ENCODE results near the gene ZNF579.
"Not testable (repeated sequence)": the region's sequence is repeated elsewhere in the genome, so short reads cannot be mapped to it uniquely, and the experiment has no call there.

Gene ZNF579

DNA sequence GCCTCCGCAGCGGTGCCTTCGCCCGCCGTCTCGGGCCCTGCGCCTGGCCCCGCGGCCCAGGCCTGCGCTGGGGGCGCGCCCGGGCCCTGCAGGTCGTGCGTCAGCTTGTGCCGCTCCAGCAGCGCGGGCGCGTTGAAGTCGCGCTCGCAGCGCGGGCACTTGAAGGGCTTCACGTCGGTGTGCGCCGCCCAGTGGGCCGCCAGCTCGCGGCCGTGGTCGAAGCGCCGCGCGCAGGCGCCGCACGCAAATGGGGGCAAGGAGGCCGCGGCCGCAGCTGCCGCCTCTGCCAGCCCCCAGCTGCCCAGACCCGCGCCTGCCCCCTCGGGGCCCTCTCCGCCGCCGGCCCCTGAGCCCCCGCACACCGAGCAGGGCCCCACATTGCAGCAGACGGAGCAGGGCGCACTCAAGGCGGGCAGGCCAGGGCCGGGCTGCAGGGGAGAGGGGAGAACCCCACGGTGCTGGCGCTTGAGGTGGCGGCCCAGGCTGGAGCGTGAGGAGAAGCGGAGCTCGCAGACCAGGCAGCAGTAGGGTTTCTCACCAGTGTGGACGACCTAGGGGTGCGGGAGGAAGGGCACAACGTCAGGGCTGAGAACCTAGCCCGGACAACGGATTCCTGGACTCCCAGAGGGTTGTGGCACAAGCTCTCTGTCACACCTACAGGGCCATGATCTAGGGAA, 12.6 kb upstream of the ZNF579 start:
- DNase-seq (ENCODE audit: low read depth) = no peak

GRCh38 chr19:55592391-55593090, 11.9 kb upstream of the ZNF579 start:
- no peak for DNase-seq (ENCODE audit: low read depth)

DNA sequence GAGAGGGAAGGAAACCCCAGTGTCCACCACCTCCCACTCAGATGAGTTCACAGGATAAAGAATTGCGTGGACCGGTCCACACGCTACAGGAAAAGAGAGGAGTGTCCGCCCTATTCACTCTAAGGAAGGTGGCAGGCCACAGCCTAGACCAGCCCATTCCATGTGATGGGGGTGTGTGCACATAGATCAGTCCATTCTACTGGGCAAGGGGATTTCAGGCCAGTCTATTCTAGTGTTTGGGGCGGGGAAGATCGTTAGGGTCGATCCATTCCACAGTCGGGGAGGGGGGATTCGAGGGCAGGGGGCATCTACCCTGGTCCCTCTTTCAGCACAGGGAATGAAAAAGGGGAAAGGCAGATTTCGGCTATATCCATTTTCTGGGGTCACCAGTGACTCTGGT, 10.9 kb upstream of the ZNF579 start:
- DNase-seq (ENCODE audit: low read depth) = no peak

- no peak for DNase-seq (ENCODE audit: low read depth)
Measured at GRCh38 chr19:55590617-55591016, 10.0 kb upstream of the ZNF579 start.

GRCh38 chr19:55590109-55590508, 9.5 kb upstream of the ZNF579 start:
- DNase-seq (ENCODE audit: low read depth) = no peak

GRCh38 chr19:55588738-55589137, 8.1 kb upstream of the ZNF579 start:
- no peak for DNase-seq (ENCODE audit: low read depth)

GRCh38 chr19:55586976-55587668, 6.5 kb upstream of the ZNF579 start:
- peak; percentile 93 for DNase-seq (ENCODE audit: low read depth)

DNA sequence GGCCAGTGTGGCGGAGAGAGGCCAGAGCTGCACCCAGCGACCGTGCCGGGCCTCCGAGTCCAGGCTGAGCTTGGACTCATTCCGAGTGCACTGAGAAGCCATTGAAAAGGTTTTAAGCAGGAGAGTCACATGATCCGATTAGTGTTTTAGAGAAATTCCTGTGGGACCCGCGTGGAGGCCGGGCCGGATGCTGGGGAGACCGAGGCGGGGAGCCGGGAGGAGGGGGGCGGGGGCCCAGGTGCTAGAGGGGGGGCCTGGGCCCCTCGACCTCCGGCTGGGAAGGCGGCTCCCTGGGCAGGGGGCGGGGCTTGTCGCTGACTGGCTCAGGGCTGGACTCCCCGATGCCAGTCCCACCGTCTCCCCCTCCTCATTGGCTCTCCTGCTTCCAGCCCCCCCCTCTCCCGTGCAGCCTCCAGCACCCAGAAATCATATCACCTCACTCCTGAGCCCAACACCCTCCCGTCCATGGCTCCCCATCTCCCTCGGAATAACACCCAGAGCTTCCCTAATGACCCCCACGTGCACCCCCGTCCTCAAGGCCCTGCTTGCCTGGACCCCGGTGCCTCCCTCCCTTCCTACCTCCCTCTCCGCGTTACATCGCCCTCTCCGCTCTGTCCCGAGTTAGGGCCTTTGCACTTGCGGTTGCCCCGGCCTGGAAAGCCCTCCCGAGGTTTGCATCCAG, 5.2 kb upstream of the ZNF579 start:
- peak; percentile 87 for DNase-seq (ENCODE audit: low read depth)

DNA sequence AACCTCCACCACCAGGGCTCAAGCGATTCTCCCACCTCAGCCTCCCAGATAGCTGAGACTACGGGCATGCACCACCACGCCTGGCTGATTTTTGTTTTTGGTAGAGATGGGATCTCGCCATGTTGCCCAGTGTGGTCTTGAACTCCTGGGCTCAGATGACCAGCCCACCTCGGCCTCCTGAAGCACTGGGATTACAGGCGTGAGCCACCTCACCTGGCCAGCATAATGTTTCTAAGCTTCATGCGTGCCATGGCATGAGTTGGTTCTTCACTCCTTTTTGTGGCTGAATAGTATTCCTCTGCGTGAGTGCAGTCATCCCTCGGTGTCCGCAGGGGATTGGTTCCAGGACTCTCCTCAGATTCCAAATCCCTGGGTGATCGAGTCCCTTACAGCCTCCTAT, 4.2 kb upstream of the ZNF579 start:
- DNase-seq (ENCODE audit: low read depth) = no peak

GRCh38 chr19:55583897-55584296, 3.2 kb upstream of the ZNF579 start:
- not testable (repeated sequence) for DNase-seq (ENCODE audit: low read depth)

DNA sequence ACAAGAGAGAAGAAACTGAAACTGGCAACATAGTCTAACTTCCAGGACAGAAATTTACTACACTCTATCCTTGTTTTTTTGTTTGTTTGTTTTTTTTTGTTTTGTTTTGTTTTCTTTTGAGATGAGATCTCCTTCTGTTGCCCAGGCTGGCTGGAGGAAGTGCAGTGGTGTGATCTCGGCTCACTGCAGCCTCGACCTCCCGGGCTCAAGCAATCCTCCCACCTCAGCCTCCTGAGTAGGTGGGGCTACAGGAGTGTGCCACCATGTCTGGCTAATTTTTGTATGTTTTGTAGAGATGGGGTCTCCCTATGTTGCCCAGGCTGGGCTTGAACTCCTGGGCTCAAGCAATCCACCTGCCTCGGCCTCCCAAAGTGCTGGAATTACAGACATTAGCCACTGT, 1.6 kb upstream of the ZNF579 start:
- not testable (repeated sequence) for DNase-seq (ENCODE audit: low read depth)

- no peak for DNase-seq (ENCODE audit: low read depth)
Measured at GRCh38 chr19:55581823-55582223, 1.2 kb upstream of the ZNF579 start.

DNA sequence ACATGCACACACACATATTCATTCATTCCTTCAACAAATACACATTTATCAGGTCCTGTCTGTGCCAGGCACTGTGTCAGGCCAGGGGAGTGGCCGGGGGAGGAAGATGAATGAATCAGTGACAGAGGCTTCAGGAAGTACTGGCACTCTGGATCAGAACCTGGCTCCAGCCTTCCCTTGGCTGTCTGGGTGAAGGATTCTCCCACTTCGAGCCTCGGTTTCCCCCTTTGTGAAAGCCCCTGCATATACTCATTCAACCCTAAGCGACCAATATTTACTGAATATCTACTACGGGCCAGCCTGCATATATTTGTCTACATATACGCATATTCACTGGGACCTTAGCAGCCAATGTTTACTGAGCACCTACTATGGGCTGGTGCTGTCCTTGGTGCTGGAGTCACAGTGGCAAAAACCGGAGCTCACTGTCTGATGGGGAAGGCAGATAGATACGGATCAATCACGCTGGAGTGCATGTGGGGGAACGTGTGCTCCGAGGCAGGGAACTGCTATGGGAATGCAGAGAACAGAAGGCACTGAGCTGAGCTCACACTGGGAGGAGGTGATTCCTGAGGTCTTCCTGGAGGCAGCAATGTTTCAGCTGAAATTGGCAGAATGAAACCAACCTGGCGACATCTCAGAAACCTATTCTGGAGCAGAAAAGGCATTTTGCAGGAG, 636 bp upstream of the ZNF579 start:
- DNase-seq (ENCODE audit: low read depth) = no peak

DNA sequence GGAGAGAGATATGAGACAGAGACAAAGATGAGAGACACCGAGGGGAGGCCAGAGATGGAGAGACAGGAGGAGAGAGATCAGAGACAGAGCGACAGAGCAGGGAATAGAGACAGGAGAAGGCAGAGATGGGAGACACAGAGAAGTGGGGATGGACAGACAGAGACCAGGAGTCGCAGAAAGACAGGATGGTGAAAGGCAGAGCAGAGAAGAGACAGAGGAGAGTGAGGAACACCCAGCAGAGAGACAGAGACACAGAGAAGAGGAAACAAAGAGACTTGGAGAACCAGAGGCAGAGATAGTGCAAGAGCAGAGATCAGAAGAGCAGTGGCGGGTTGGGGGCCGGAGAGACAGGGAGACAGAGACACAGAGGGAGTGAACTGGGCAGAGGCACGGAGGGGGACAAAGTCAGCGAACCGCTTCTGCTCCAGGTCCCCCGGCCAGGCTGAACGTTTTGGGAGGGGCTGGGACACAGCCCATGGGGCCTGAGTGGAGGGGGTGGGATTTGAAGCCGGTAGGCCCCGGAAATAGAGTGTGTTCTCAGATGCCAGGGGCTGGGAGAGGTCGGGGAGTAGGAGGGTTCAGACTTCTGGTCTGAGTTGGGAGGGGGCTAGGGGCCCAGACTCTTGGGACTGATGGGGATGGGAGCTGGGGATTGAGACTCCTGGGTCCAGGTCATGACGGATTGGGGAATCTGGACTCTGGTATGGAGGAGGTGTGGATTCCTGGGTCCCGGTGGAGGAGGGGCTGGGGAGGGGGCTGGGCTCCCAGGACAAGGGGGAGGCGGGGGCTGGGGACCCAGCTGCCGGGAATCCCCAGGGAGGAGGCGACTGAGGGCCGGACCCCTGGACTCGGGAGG, 654 bp downstream of the ZNF579 start:
- peak; percentile 42 for DNase-seq (ENCODE audit: low read depth)

DNA sequence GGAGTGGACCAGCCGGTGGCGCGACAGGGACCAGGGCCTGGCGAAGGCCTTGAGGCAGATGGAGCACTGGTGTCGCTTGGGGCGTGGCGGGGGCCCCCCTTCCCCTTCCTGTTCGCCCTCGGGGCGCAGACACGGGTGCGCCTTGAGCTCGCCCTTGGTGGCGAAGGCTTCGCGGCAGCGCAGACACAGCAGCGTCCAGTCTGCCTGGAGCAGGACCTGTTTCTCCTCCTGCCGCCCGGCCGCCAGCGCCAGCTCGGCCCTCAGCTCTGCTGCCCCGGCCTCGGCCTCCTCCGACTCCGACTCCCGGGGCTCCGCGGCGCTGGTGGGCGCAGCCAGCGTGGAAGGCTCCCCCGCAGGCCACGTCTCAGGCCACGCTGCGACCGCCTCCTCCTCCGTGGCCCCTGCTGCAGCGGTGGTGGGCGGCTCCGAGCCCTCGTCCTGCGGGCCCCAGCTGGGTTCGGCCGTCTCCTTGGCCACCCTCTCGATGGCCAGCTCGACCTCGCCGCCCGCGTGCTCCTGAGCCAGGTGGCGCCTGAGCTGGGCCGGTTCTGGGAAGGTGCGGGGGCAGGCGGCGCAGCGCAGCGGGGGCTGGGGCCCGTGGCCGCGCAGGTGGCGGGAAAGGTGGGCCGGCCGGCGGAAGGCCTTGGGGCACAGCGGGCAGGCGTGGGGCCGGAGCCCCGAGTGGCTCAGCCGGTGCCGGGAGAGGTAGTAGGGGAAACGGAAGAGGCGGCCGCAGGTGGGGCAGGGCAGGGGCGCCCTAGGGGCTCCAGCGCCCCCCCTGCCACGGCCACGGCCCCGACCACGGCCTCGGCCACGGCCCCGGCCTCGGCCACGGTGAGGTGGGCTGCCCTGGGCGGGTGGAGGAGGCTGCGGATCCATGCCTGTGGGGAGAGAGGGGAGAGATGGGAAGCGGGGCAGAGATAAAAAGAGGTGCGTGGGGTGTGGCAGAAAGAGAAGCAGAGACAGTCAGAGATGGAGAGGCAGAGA, 1.6 kb downstream of the ZNF579 start:
- DNase-seq (ENCODE audit: low read depth) = no peak

GRCh38 chr19:55578031-55578760, 2.5 kb downstream of the ZNF579 start:
- no peak for DNase-seq (ENCODE audit: low read depth)

DNA sequence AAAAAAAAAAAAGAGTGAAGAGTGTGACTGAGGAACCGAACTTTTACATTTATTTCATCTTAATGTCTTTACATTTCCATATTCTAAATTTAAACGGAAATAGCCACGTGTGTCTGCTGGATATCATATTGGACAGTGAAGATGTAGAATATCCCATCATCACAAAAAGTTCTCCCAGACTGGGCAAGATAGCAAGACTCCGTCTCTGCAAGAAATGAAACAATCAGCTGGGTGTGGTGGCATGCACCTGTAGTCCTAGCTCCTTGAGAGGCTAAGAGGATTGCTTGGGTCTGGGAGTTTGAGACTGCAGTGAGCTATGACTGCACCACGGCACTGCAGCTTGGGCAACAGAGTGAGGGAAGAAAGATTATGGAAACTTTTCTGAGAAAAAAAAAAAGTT, 3.9 kb downstream of the ZNF579 start:
- no peak for DNase-seq (ENCODE audit: low read depth)

- DNase-seq (ENCODE audit: low read depth) = not testable (repeated sequence)
Measured at GRCh38 chr19:55573929-55574328, 6.7 kb downstream of the ZNF579 start.

DNA sequence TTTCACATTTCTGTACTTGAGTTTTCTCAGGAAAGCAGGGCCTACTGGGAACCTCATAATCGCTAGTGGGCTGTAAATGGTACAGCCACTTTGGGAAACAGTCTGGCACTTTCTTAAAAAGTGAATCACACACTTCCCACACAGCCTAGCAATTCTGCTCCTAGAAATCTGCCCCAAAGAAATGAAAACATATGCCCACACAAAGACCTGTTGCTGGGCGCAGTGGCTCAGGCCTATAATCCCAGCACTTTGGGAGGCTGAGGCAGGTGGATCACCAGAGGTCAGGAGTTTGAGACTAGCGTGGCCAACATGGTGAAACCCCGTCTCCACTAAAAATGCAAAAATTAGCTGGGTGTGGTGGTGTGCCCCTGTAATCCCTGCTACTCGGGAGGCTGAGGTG, 11.2 kb downstream of the ZNF579 start:
- DNase-seq (ENCODE audit: low read depth) = not testable (repeated sequence)

Measured in iris pigment epithelial cell (primary cell).